GM12878 (cell line): ENCODE results near the gene STAB2. TPM values are rescaled to one million over a fixed set of nuclear protein-coding genes. Genes with fewer than 3 reads are reported as not detected.

ENCODE experiments used
- ATAC-seq: fragments of 200-7000 bp; cut with Tn5 transposase; 3 replicates; pipeline ENCODE4 v1.9.1; 2020; ENCODE audit warnings: mild to moderate bottlenecking, moderate library complexity
- BruUV-seq: library from RNA; stranded (reverse); fragments of 400-500 nt; replicated peaks from 2 replicates; lab custom pipeline; 2021; lab: Mats Ljungman, UMichigan
- CTCF ChIA-PET: fragments of 300-600 bp; sonication (Branson Sonifier 250); formaldehyde crosslinking; extraction: SDS; loops from one replicate; lab custom pipeline; 2021; ENCODE audit warnings: inconsistent platforms; lab: Yijun Ruan, JAX
- POLR2A ChIA-PET: fragments of 350-600 bp; formaldehyde crosslinking; extraction: SDS; loops from one replicate; lab custom pipeline; 2021; ENCODE audit warnings: inconsistent platforms; lab: Charles Lee
- RAD21 ChIA-PET: fragments of 300-600 bp; sonication (Branson Sonifier 250); formaldehyde crosslinking; loops from one replicate; lab custom pipeline; 2023; ENCODE audit warnings: antibody characterized with exemption; ENCODE audit not compliant: unreplicated experiment; lab: Charles Lee
- SMC1A ChIA-PET: fragments of 300-600 bp; sonication (Branson Sonifier 250); formaldehyde crosslinking; loops from one replicate; lab custom pipeline; 2023; ENCODE audit not compliant: unreplicated experiment, uncharacterized antibody; lab: Charles Lee
- DNase-seq: peaks from one replicate; pipeline ENCODE4 v3.0.0-alpha.2; 2011; ENCODE audit warnings: low read depth, low spot score
- FAIRE-seq: peaks from 3 replicates; lab custom pipeline; 2011; peaks lifted over from hg19 to GRCh38; lab: Jason Lieb, UNC
- H2AFZ ChIP-seq: 2 replicates; pipeline ENCODE4 v1.6.0; 2011; ENCODE audit warnings: low read depth, low read length, control low read depth; ENCODE audit not compliant: control insufficient read depth
- H3K27ac ChIP-seq: 2 replicates; pipeline ENCODE4 v1.5.1; 2011; ENCODE audit warnings: control low read depth; ENCODE audit not compliant: control insufficient read depth, insufficient read depth
- H3K27me3 ChIP-seq, 2 experiments: replicated peaks in 1 of 2; 2 replicates each; pipeline versions ENCODE4 v1.6.0 to v1.6.1; 2011; ENCODE audit warnings: low read length in 1 of 2; ENCODE audit not compliant: control insufficient read depth in 2 of 2, insufficient read depth in 2 of 2
- H3K36me3 ChIP-seq, 2 experiments: 2 replicates each; pipeline ENCODE4 v1.5.1; 2011; ENCODE audit warnings: low read length in 1 of 2; ENCODE audit not compliant: control insufficient read depth in 2 of 2, insufficient read depth in 2 of 2
- H3K4me1 ChIP-seq: 2 replicates; pipeline ENCODE4 v1.6.1; 2011; ENCODE audit warnings: mild to moderate bottlenecking, low read length, moderate library complexity, mixed read lengths; ENCODE audit not compliant: control insufficient read depth, insufficient read depth
- H3K4me2 ChIP-seq: 2 replicates; pipeline ENCODE4 v1.6.0; 2011; ENCODE audit warnings: control low read depth; ENCODE audit not compliant: control insufficient read depth, insufficient read depth
- H3K4me3 ChIP-seq: fragments of 200-600 bp; sonication (generic); 2 replicates; pipeline ENCODE4 v1.5.1; 2016
- H3K79me2 ChIP-seq: 2 replicates; pipeline ENCODE4 v1.6.0; 2011; ENCODE audit warnings: low read length; ENCODE audit not compliant: control insufficient read depth, insufficient read depth
- H3K9ac ChIP-seq: 2 replicates; pipeline ENCODE4 v1.8.0; 2011; ENCODE audit warnings: low read length, control low read depth, mixed read lengths; ENCODE audit not compliant: control insufficient read depth, insufficient read depth
- H3K9me3 ChIP-seq: replicated peaks from 3 replicates; pipeline ENCODE4 v1.5.1; 2011; ENCODE audit warnings: mild to moderate bottlenecking, low read length; ENCODE audit not compliant: control insufficient read depth, insufficient read depth
- H4K20me1 ChIP-seq: 2 replicates; pipeline ENCODE4 v1.6.0; 2011; ENCODE audit not compliant: control insufficient read depth, insufficient read depth
- BCL11A ChIP-seq: IDR thresholded peaks from 2 replicates; pipeline ENCODE4 v1.6.1; 2011; ENCODE audit warnings: low read depth, low read length
- ELK1 ChIP-seq: IDR thresholded peaks from 2 replicates; pipeline ENCODE4 v1.6.1; 2012; ENCODE audit warnings: low read depth, low read length, improper control_type of control experiment
- HSF1 ChIP-seq: fragments of 150-350 bp; IDR thresholded peaks from 2 replicates; pipeline ENCODE4 v1.6.1; 2014; ENCODE audit warnings: mild to moderate bottlenecking, low read depth, low read length
- NFYA ChIP-seq: IDR thresholded peaks from 2 replicates; pipeline ENCODE4 v1.6.1; 2011; ENCODE audit warnings: low read depth, mild to moderate bottlenecking, low read length, improper control_type of control experiment, borderline replicate concordance
- RAD21 ChIP-seq: IDR thresholded peaks from 2 replicates; pipeline ENCODE4 v1.6.1; 2011; ENCODE audit warnings: mild to moderate bottlenecking, low read depth, low read length, moderate library complexity; ENCODE audit not compliant: insufficient read depth
- RELA ChIP-seq: fragments of 450-650 bp; IDR thresholded peaks from 2 replicates; pipeline ENCODE4 v1.8.0; 2014; ENCODE audit warnings: borderline replicate concordance; ENCODE audit not compliant: partially characterized antibody
- SIX5 ChIP-seq: IDR thresholded peaks from 2 replicates; pipeline ENCODE4 v1.6.1; 2011; ENCODE audit warnings: mild to moderate bottlenecking, low read depth, low read length, moderate library complexity; ENCODE audit not compliant: severe bottlenecking
- SMAD5 ChIP-seq: IDR thresholded peaks from 2 replicates; pipeline ENCODE4 v1.6.1; 2016; ENCODE audit warnings: antibody characterized with exemption, low read depth
- SREBF1 ChIP-seq: IDR thresholded peaks from 2 replicates; pipeline ENCODE4 v1.6.1; 2012; ENCODE audit warnings: mild to moderate bottlenecking, low read length
- SRF ChIP-seq, 2 experiments: IDR thresholded peaks; 2 replicates each; pipeline ENCODE4 v1.6.1; 2011; ENCODE audit warnings: low read depth in 2 of 2, low read length in 2 of 2, mild to moderate bottlenecking in 1 of 2, moderate library complexity in 1 of 2
- USF1 ChIP-seq: IDR thresholded peaks from 2 replicates; pipeline ENCODE4 v1.6.1; 2011; ENCODE audit warnings: borderline replicate concordance, low read depth, mild to moderate bottlenecking, moderate library complexity, mixed read lengths, low read length; ENCODE audit not compliant: insufficient read depth; ENCODE audit errors: extremely low read length
- ZNF207 ChIP-seq: fragments of 450-650 bp; IDR thresholded peaks from 2 replicates; pipeline ENCODE4 v1.6.1; 2014; ENCODE audit warnings: antibody characterized with exemption, mild to moderate bottlenecking, borderline replicate concordance
- WGBS: methylation state at CpG from one replicate; pipeline ENCODE4 v1.1.6; 2016; ENCODE audit warnings: low lambda C conversion rate; ENCODE audit not compliant: insufficient replicate concordance, insufficient coverage; ENCODE audit errors: missing lambda C conversion rate; 5-methylcytosine and 5-hydroxymethylcytosine counted together
- in situ Hi-C: fragments of 300-500 bp; cut with MboI; formaldehyde crosslinking; loops from 9 replicates; pipeline ENCODE4 v1.14.3; 2018; ENCODE audit warnings: mixed read lengths
- intact Hi-C: fragments of 100-400 bp; cut with micrococcal nuclease; formaldehyde crosslinking; loops from one replicate; pipeline ENCODE4 v1.14.2; 2022; ENCODE audit not compliant: unreplicated experiment
- polyA plus RNA-seq, 11 experiments: library from polyadenylated mRNA; depleted of rRNA in 4 of 11; unstranded in 6 of 11; stranded (reverse) in 5 of 11; fragments of >200 nt; fragmentation: Nextera tagmentation in 4 of 11; fragmentation: Illumina TruSeq in 1 of 11; extraction: Ambion mirVana in 4 of 11; extraction: Trizol in 1 of 11; gene quantifications; 1 replicate in 1 of 11; 2 replicates in 10 of 11; pipeline versions ENCODE4 v1.2.1 to v1.2.3, GENCODE V29; 2011 to 2016; ENCODE audit warnings: inconsistent platforms in 2 of 11, missing spikeins in 2 of 11, low read depth in 1 of 11
- total RNA-seq, 4 experiments: library from RNA; depleted of rRNA in 3 of 4; stranded (reverse); fragments of >200 nt in 3 of 4; fragmentation: Illumina TruSeq in 1 of 4; extraction: Trizol in 1 of 4; gene quantifications; 2 replicates each; pipeline versions ENCODE4 v1.2.1 to v1.2.3, GENCODE V29; 2013 to 2021
- TF ChIP-seq, protein P1 (sequence below): fragments of 450-650 bp; IDR thresholded peaks from 2 replicates; pipeline ENCODE4 v1.6.1; 2017; ENCODE audit warnings: mild to moderate bottlenecking, moderate library complexity
- TF ChIP-seq, protein P2 (sequence below): fragments of 450-650 bp; IDR thresholded peaks from 2 replicates; pipeline ENCODE4 v1.6.1; 2014; ENCODE audit warnings: mild to moderate bottlenecking

Gene STAB2
- total and polyA plus RNA-seq, 10 of the 15 experiments (the other 5 are each of a cell fraction or from before 2014, with no cell fraction given), result 0.37 TPM; not detected in 9

DNA sequence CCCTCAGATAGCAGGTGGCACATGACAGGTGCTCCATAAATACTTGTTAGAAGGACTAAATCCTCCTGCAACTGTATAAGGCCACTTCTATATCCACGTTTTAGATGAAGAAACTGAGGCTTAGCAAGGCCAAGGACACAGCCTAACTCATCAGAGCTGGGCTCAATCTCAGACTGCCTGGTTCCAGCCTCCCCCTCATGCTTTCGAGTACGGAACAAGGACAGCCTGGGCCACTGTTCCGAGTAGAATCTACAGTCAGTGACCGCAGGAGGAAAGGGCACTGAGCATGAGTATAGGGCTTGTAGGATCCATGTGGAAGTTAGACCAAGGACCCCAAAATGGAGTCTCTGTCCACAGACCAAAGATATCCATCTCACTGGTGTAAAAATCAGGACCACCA is 169.4 kb downstream of the STAB2 start (continued):
- TF ChIP-seq, protein P1, sequence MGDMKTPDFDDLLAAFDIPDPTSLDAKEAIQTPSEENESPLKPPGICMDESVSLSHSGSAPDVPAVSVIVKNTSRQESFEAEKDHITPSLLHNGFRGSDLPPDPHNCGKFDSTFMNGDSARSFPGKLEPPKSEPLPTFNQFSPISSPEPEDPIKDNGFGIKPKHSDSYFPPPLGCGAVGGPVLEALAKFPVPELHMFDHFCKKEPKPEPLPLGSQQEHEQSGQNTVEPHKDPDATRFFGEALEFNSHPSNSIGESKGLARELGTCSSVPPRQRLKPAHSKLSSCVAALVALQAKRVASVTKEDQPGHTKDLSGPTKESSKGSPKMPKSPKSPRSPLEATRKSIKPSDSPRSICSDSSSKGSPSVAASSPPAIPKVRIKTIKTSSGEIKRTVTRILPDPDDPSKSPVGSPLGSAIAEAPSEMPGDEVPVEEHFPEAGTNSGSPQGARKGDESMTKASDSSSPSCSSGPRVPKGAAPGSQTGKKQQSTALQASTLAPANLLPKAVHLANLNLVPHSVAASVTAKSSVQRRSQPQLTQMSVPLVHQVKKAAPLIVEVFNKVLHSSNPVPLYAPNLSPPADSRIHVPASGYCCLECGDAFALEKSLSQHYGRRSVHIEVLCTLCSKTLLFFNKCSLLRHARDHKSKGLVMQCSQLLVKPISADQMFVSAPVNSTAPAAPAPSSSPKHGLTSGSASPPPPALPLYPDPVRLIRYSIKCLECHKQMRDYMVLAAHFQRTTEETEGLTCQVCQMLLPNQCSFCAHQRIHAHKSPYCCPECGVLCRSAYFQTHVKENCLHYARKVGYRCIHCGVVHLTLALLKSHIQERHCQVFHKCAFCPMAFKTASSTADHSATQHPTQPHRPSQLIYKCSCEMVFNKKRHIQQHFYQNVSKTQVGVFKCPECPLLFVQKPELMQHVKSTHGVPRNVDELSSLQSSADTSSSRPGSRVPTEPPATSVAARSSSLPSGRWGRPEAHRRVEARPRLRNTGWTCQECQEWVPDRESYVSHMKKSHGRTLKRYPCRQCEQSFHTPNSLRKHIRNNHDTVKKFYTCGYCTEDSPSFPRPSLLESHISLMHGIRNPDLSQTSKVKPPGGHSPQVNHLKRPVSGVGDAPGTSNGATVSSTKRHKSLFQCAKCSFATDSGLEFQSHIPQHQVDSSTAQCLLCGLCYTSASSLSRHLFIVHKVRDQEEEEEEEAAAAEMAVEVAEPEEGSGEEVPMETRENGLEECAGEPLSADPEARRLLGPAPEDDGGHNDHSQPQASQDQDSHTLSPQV, result no peak
- no peak for TF ChIP-seq ELK1
- TF ChIP-seq BCL11A, result no peak

GRCh38 chr12:103757248-103757647 is 170.2 kb downstream of the STAB2 start:
- no peak for FAIRE-seq
- intact Hi-C loops, result no loop called here
- Histone ChIP-seq H3K4me2 (no peak overlapping the region), H3K79me2 (no peaks in the 10 kb centered on the region), H3K4me1 (no peaks in the 10 kb centered on the region), H3K36me3 (no peaks in the 10 kb centered on the region), H3K4me3 (no peak overlapping the region), H2AFZ (no peak overlapping the region), H4K20me1 (no peaks in the 10 kb centered on the region), H3K27ac (no peak overlapping the region), H3K9me3 (no peaks in the 10 kb centered on the region), H3K9ac (no peak overlapping the region), H3K27me3 (no peaks in the 10 kb centered on the region)
- RAD21 ChIA-PET, result no interaction called here
- POLR2A ChIA-PET, result interaction anchor here (0.6 kb wide), 1 partner anchor 258 kb away, joined by 3 read pairs; no protein-coding TSS in a partner anchor
- no TSS peak for BruUV-seq
- SMC1A ChIA-PET, result no interaction called here
- in situ Hi-C loops, result no loop called here
- no peak for ATAC-seq
- CTCF ChIA-PET, result no interaction called here
- WGBS, result 48% methylated on average over 1 of the region's 1 CpG
- DNase-seq, result no peak
- TF ChIP-seq USF1 (no peak), RAD21 (no peak), SRF (IDR thresholded peaks at IDR 0.05; ENCODE audit: low read depth in 2 of 2, low read length in 2 of 2) (no peak), HSF1 (no peak), SREBF1 (no peak), NFYA (no peak), SMAD5 (no peak), SIX5 (no peak), ZNF207 (no peak), RELA (no peak)
- TF ChIP-seq, protein P2, sequence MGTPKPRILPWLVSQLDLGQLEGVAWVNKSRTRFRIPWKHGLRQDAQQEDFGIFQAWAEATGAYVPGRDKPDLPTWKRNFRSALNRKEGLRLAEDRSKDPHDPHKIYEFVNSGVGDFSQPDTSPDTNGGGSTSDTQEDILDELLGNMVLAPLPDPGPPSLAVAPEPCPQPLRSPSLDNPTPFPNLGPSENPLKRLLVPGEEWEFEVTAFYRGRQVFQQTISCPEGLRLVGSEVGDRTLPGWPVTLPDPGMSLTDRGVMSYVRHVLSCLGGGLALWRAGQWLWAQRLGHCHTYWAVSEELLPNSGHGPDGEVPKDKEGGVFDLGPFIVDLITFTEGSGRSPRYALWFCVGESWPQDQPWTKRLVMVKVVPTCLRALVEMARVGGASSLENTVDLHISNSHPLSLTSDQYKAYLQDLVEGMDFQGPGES, result no peak
